GM19099 (cell line): Measurements from ENCODE around the gene CYB5A.

Source experiments
- POLR2A ChIP-seq: IDR thresholded peaks from 3 replicates; pipeline ENCODE4 v1.6.1; 2011; ENCODE audit warnings: low read depth; ENCODE audit not compliant: insufficient read length; ENCODE audit errors: extremely low read depth

Gene CYB5A

GRCh38 chr18:74311000-74311399 lies 19.2 kb upstream of the CYB5A start:
- TF ChIP-seq POLR2A, result no peak

GRCh38 chr18:74310411-74310810 lies 18.6 kb upstream of the CYB5A start:
- TF ChIP-seq POLR2A, result no peak

GRCh38 chr18:74303936-74304335 lies 12.2 kb upstream of the CYB5A start:
- TF ChIP-seq POLR2A, result no peak

- no peak for TF ChIP-seq POLR2A
Observed at GRCh38 chr18:74303306-74303705, 11.5 kb upstream of the CYB5A start.

GRCh38 chr18:74299746-74300145 lies 8.0 kb upstream of the CYB5A start:
- TF ChIP-seq POLR2A, result no peak

- no peak for TF ChIP-seq POLR2A
Observed at GRCh38 chr18:74299162-74299561, 7.4 kb upstream of the CYB5A start.

- TF ChIP-seq POLR2A, result no peak
Observed at GRCh38 chr18:74294526-74294925, 2.8 kb upstream of the CYB5A start.

- no peak for TF ChIP-seq POLR2A
Observed at GRCh38 chr18:74292541-74292858, 737 bp upstream of the CYB5A start.

- no peak for TF ChIP-seq POLR2A
Observed at GRCh38 chr18:74291472-74291770, 342 bp downstream of the CYB5A start.

- no peak for TF ChIP-seq POLR2A
Observed at GRCh38 chr18:74290794-74291471, 830 bp downstream of the CYB5A start.

- TF ChIP-seq POLR2A, result no peak
Observed at GRCh38 chr18:74290021-74290420, 1.7 kb downstream of the CYB5A start.

- no peak for TF ChIP-seq POLR2A
Observed at GRCh38 chr18:74289137-74289536, 2.6 kb downstream of the CYB5A start.

- TF ChIP-seq POLR2A, result no peak
Observed at GRCh38 chr18:74288730-74289129, 3.0 kb downstream of the CYB5A start.

- no peak for TF ChIP-seq POLR2A
Observed at GRCh38 chr18:74288041-74288440, 3.7 kb downstream of the CYB5A start.

- no peak for TF ChIP-seq POLR2A
Observed at GRCh38 chr18:74286856-74287255, 4.9 kb downstream of the CYB5A start.

GRCh38 chr18:74286106-74286855 lies 5.5 kb downstream of the CYB5A start:
- TF ChIP-seq POLR2A, result no peak

- no peak for TF ChIP-seq POLR2A
Observed at GRCh38 chr18:74284980-74285355, 6.8 kb downstream of the CYB5A start.
